ENCODE measurements around the gene METAP1D. TPM values are rescaled to one million over a fixed set of nuclear protein-coding genes. Genes with fewer than 3 reads are reported as not detected.
"Not testable (repeated sequence)": the region's sequence is repeated elsewhere in the genome, so short reads cannot be mapped to it uniquely, and the experiment has no call there.

Gene METAP1D
- total RNA-seq, 3 donors from 2014 or later, result 6.2 to 12.5 (median 7.8) TPM

GRCh38 chr2:172109256-172109987 lies 109.7 kb downstream of the METAP1D start:
- H3K36me3 ChIP-seq, result no peaks in the 10 kb centered on the region
- H3K27me3 ChIP-seq, result peaks cover 4 to 47% of the 10 kb centered on the region in 2 donors
- H3K9me3 ChIP-seq, result no peaks in the 10 kb centered on the region
- DNase-seq (ENCODE audit: low spot score in 2 of 2), result no peak
- no peak overlapping the region for H3K4me3 ChIP-seq
- H3K27ac ChIP-seq, result no peak overlapping the region
- no peak for TF ChIP-seq POLR2AphosphoS5 (IDR thresholded peaks at IDR 0.05)
- no peak for TF ChIP-seq CTCF (IDR thresholded peaks at IDR 0.05)
- TF ChIP-seq POLR2A (IDR thresholded peaks at IDR 0.05), result no peak
- no peaks in the 10 kb centered on the region for H3K4me1 ChIP-seq
- intact Hi-C loops (cut with DNase I; ENCODE audit: low total_unique reads), result no loop called here

- intact Hi-C loops (cut with DNase I; ENCODE audit: low total_unique reads), result no loop called here
- H3K27ac ChIP-seq, result no peak overlapping the region
- DNase-seq (ENCODE audit: low spot score in 2 of 2), result no peak
- H3K4me1 ChIP-seq, result no peaks in the 10 kb centered on the region
- no peak for TF ChIP-seq CTCF (IDR thresholded peaks at IDR 0.05)
- TF ChIP-seq POLR2A (IDR thresholded peaks at IDR 0.05), result no peak
- no peak for TF ChIP-seq POLR2AphosphoS5 (IDR thresholded peaks at IDR 0.05)
- H3K4me3 ChIP-seq, result no peak overlapping the region
- H3K9me3 ChIP-seq, result no peaks in the 10 kb centered on the region
- no peaks in the 10 kb centered on the region for H3K36me3 ChIP-seq
- peaks cover 4 to 39% of the 10 kb centered on the region in 2 donors for H3K27me3 ChIP-seq
Observed at GRCh38 chr2:172109988-172110811, 110.4 kb downstream of the METAP1D start.

- no peaks in the 10 kb centered on the region for H3K9me3 ChIP-seq
- no peaks in the 10 kb centered on the region for H3K4me1 ChIP-seq
- intact Hi-C loops (cut with DNase I; ENCODE audit: low total_unique reads), result no loop called here
- no peak overlapping the region for H3K27ac ChIP-seq
- H3K27me3 ChIP-seq, result peaks cover 0 to 7% of the 10 kb centered on the region in 2 donors
- no peak for DNase-seq (ENCODE audit: low spot score in 2 of 2)
- no peak overlapping the region for H3K4me3 ChIP-seq
- H3K36me3 ChIP-seq, result no peaks in the 10 kb centered on the region
- TF ChIP-seq CTCF (IDR thresholded peaks at IDR 0.05), result peak in 1 of 3 donors; percentile 21
- no peak for TF ChIP-seq POLR2AphosphoS5 (IDR thresholded peaks at IDR 0.05)
Observed at GRCh38 chr2:172113617-172114016, 113.9 kb downstream of the METAP1D start.

- DNase-seq (ENCODE audit: low spot score in 2 of 2); H3K36me3 ChIP-seq; intact Hi-C loops (cut with DNase I; ENCODE audit: low total_unique reads); H3K9me3 ChIP-seq; H3K4me1 ChIP-seq; H3K4me3 ChIP-seq; H3K27me3 ChIP-seq; H3K27ac ChIP-seq: not testable (repeated sequence)
Observed at GRCh38 chr2:172114176-172114575, 114.4 kb downstream of the METAP1D start.

GRCh38 chr2:172114579-172114978 lies 114.8 kb downstream of the METAP1D start:
- Histone ChIP-seq H3K27me3 (peaks cover 0 to 3% of the 10 kb centered on the region in 2 donors), H3K9me3 (no peaks in the 10 kb centered on the region), H3K4me3 (no peak overlapping the region), H3K36me3 (no peaks in the 10 kb centered on the region), H3K27ac (no peak overlapping the region), H3K4me1 (no peaks in the 10 kb centered on the region)
- no peak for DNase-seq (ENCODE audit: low spot score in 2 of 2)
- intact Hi-C loops (cut with DNase I; ENCODE audit: low total_unique reads), result no loop called here
- no peak for TF ChIP-seq CTCF (IDR thresholded peaks at IDR 0.05)
- no peak for TF ChIP-seq POLR2AphosphoS5 (IDR thresholded peaks at IDR 0.05)
- no peak for TF ChIP-seq POLR2A (IDR thresholded peaks at IDR 0.05)

Data from breast epithelium (tissue), 4 donors.